Sigmoid colon (tissue), 3 donors: ENCODE results near the gene HNRNPA0.

ENCODE experiments used
- POLR2A ChIP-seq, 2 donors: fragments of 450-650 bp; IDR thresholded peaks; one replicate each; pipeline ENCODE4 v1.6.1; 2016; ENCODE audit warnings: antibody characterized with exemption in 2 of 2, mild to moderate bottlenecking in 2 of 2, moderate library complexity in 2 of 2
- TF ChIP-seq, protein P1 (sequence below), 4 experiments: fragments of 450-650 bp in 3 of 4; fragments of 200-600 bp in 1 of 4; IDR thresholded peaks; one replicate each; pipeline ENCODE4 v1.5.1; 2016 to 2019; ENCODE audit warnings: antibody characterized with exemption in 4 of 4, mild to moderate bottlenecking in 3 of 4, moderate library complexity in 2 of 4

DNA sequence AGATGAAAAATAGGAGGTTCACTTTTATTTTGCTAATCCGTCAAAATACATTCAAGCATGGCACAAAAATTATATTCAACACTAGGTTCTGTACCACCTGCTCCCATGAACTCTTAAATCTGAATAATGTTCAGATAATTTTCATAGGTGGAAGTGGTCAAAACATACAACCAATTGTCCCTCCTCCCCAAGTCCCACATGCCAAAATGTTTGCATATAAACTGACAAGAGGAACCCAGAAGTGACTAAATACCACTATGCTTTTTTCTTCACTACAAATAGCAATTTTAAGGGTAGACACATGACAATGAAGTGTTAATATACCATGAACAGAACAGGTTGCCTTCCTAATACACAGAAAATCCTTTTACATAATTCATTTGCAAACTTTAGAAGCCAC is 3.7 kb downstream of the HNRNPA0 start:
- TF ChIP-seq, protein P1, sequence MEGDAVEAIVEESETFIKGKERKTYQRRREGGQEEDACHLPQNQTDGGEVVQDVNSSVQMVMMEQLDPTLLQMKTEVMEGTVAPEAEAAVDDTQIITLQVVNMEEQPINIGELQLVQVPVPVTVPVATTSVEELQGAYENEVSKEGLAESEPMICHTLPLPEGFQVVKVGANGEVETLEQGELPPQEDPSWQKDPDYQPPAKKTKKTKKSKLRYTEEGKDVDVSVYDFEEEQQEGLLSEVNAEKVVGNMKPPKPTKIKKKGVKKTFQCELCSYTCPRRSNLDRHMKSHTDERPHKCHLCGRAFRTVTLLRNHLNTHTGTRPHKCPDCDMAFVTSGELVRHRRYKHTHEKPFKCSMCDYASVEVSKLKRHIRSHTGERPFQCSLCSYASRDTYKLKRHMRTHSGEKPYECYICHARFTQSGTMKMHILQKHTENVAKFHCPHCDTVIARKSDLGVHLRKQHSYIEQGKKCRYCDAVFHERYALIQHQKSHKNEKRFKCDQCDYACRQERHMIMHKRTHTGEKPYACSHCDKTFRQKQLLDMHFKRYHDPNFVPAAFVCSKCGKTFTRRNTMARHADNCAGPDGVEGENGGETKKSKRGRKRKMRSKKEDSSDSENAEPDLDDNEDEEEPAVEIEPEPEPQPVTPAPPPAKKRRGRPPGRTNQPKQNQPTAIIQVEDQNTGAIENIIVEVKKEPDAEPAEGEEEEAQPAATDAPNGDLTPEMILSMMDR (IDR thresholded peaks at IDR 0.05), result no peak
- no peak for TF ChIP-seq POLR2A (IDR thresholded peaks at IDR 0.05)
